GM19351 (cell line): ENCODE data around the gene CPLX1.

Source experiments
- ATAC-seq: cut with Tn5 transposase; IDR thresholded peaks from one replicate; pipeline ENCODE4 v1.9.1; 2021; ENCODE audit warnings: mild to moderate bottlenecking, moderate library complexity; ENCODE audit not compliant: unreplicated experiment

Gene CPLX1

GRCh38 chr4:825971-826330, at the start of gene CPLX1:
CPLX1 (minus strand) TSS chr4:826129; CDS start chr4:824522, 1,607 bp downstream.
- ATAC-seq: no peak

- ATAC-seq: no peak
Observed at GRCh38 chr4:874971-875817, 49.3 kb upstream of the CPLX1 start.

- no peak for ATAC-seq
Observed at GRCh38 chr4:874056-874455, 48.1 kb upstream of the CPLX1 start.

- no peak for ATAC-seq
Observed at GRCh38 chr4:872241-872981, 46.5 kb upstream of the CPLX1 start.

GRCh38 chr4:871484-871883, 45.6 kb upstream of the CPLX1 start:
- no peak for ATAC-seq

- ATAC-seq: no peak
Observed at GRCh38 chr4:870951-871350, 45.0 kb upstream of the CPLX1 start.

- ATAC-seq: no peak
Observed at GRCh38 chr4:869776-870175, 43.8 kb upstream of the CPLX1 start.

- no peak for ATAC-seq
Observed at GRCh38 chr4:868421-868820, 42.5 kb upstream of the CPLX1 start.

- ATAC-seq: no peak
Observed at GRCh38 chr4:867526-868250, 41.8 kb upstream of the CPLX1 start.

GRCh38 chr4:866761-867390, 40.9 kb upstream of the CPLX1 start:
- no peak for ATAC-seq

GRCh38 chr4:866068-866760, 40.3 kb upstream of the CPLX1 start:
- ATAC-seq: no peak

- no peak for ATAC-seq
Observed at GRCh38 chr4:865572-865971, 39.6 kb upstream of the CPLX1 start.

- ATAC-seq: no peak
Observed at GRCh38 chr4:865121-865465, 39.2 kb upstream of the CPLX1 start.

- no peak for ATAC-seq
Observed at GRCh38 chr4:864456-865120, 38.7 kb upstream of the CPLX1 start.

- no peak for ATAC-seq
Observed at GRCh38 chr4:860561-860960, 34.6 kb upstream of the CPLX1 start.

GRCh38 chr4:859496-859895, 33.6 kb upstream of the CPLX1 start:
- ATAC-seq: no peak

- no peak for ATAC-seq
Observed at GRCh38 chr4:858831-859451, 33.0 kb upstream of the CPLX1 start.

- no peak for ATAC-seq
Observed at GRCh38 chr4:858041-858481, 32.1 kb upstream of the CPLX1 start.

GRCh38 chr4:857461-857860, 31.5 kb upstream of the CPLX1 start:
- ATAC-seq: no peak
